H1 (cell line): Measurements from ENCODE around the gene RCL1. TPM values are rescaled to one million over a fixed set of nuclear protein-coding genes. Genes with fewer than 3 reads are reported as not detected.

ENCODE experiments used
- CTCF ChIA-PET: fragments of 300-600 bp; sonication (Branson Sonifier 250); formaldehyde crosslinking; loops from one replicate; lab custom pipeline; 2021; ENCODE audit not compliant: partially characterized antibody; lab: Charles Lee
- POLR2A ChIA-PET: fragments of 300-600 bp; sonication (Branson Sonifier 250); formaldehyde crosslinking; loops from one replicate; lab custom pipeline; 2021; ENCODE audit warnings: inconsistent platforms; ENCODE audit not compliant: partially characterized antibody; lab: Charles Lee
- DNase-seq, 2 experiments: peaks; one replicate each; pipeline versions ENCODE4 v3.0.0 to v3.0.0-alpha.2; 2010 to 2022; ENCODE audit warnings: low spot score in 2 of 2, low read depth in 1 of 2, mixed read lengths in 1 of 2
- FAIRE-seq: peaks from 2 replicates; lab custom pipeline; 2011; peaks lifted over from hg19 to GRCh38; lab: Jason Lieb, UNC
- H2AFZ ChIP-seq: 2 replicates; pipeline ENCODE4 v1.8.1; 2012; ENCODE audit warnings: low read length, inconsistent platforms
- H2AK5ac ChIP-seq: 2 replicates; pipeline ENCODE4 v1.6.1; 2013; ENCODE audit warnings: low read depth, low read length
- H2BK120ac ChIP-seq: replicated peaks from 2 replicates; pipeline ENCODE3; 2013; ENCODE audit warnings: low read depth, low read length, inconsistent platforms
- H2BK12ac ChIP-seq: 2 replicates; pipeline ENCODE4 v1.6.1; 2013; ENCODE audit warnings: low read depth, low read length
- H2BK15ac ChIP-seq: 2 replicates; pipeline ENCODE4 v1.6.1; 2013; ENCODE audit warnings: low read length
- H2BK20ac ChIP-seq: 2 replicates; pipeline ENCODE4 v1.6.1; 2013; ENCODE audit warnings: low read length
- H2BK5ac ChIP-seq: 2 replicates; pipeline ENCODE4 v1.6.1; 2013; ENCODE audit warnings: low read depth, low read length
- H3K14ac ChIP-seq: 2 replicates; pipeline ENCODE4 v1.6.1; 2013; ENCODE audit warnings: inconsistent platforms; ENCODE audit not compliant: insufficient read length
- H3K18ac ChIP-seq: 2 replicates; pipeline ENCODE4 v1.6.1; 2013; ENCODE audit warnings: low read length; ENCODE audit errors: extremely low read depth
- H3K23ac ChIP-seq: 2 replicates; pipeline ENCODE4 v1.6.1; 2013; ENCODE audit warnings: inconsistent platforms; ENCODE audit not compliant: insufficient read length
- H3K23me2 ChIP-seq: 2 replicates; pipeline ENCODE4 v1.6.1; 2013; ENCODE audit warnings: low read depth, low read length
- H3K27ac ChIP-seq: 2 replicates; pipeline ENCODE4 v1.6.1; 2011; ENCODE audit warnings: low read depth, low read length, inconsistent platforms
- H3K27me3 ChIP-seq, 4 experiments: replicated peaks in 1 of 4; 1 replicate in 1 of 4; 2 replicates in 3 of 4; pipeline versions ENCODE4 v1.6.1 to v1.8.1; 2011 to 2013; ENCODE audit warnings: low read length in 3 of 4, mild to moderate bottlenecking in 3 of 4, inconsistent platforms in 2 of 4, mixed read lengths in 2 of 4, moderate library complexity in 1 of 4; ENCODE audit not compliant: control insufficient read depth in 3 of 4, insufficient read depth in 3 of 4; ENCODE audit errors: extremely low read depth in 1 of 4
- H3K36me3 ChIP-seq, 4 experiments: 2 replicates each; pipeline versions ENCODE4 v1.6.1 to v1.8.1; 2011 to 2013; ENCODE audit warnings: mild to moderate bottlenecking in 4 of 4, low read length in 3 of 4, moderate library complexity in 2 of 4, control low read depth in 1 of 4, inconsistent platforms in 1 of 4; ENCODE audit not compliant: insufficient read depth in 4 of 4, control insufficient read depth in 2 of 4
- H3K4ac ChIP-seq: replicated peaks from 2 replicates; pipeline ENCODE3; 2013; ENCODE audit warnings: low read length, low read depth, mixed read lengths, inconsistent platforms; ENCODE audit not compliant: insufficient read length
- H3K4me1 ChIP-seq, 4 experiments: replicated peaks in 1 of 4; 1 replicate in 1 of 4; 2 replicates in 3 of 4; pipeline versions ENCODE4 v1.6.1 to v1.8.1; 2011 to 2013; ENCODE audit warnings: low read length in 3 of 4, inconsistent platforms in 2 of 4, mixed read lengths in 1 of 4; ENCODE audit not compliant: insufficient read depth in 4 of 4, control insufficient read depth in 3 of 4
- H3K4me2 ChIP-seq, 2 experiments: 2 replicates each; pipeline versions ENCODE4 v1.6.1 to v1.8.1; 2011 to 2013; ENCODE audit warnings: low read depth in 2 of 2, low read length in 2 of 2, control low read depth in 1 of 2, inconsistent platforms in 1 of 2, mild to moderate bottlenecking in 1 of 2; ENCODE audit not compliant: insufficient read depth in 1 of 2
- H3K4me3 ChIP-seq, 4 experiments: fragments of 200-600, 300-600 bp in 1 of 4; sonication (generic), shearing (Covaris generic), sonication (Bioruptor Twin) in 1 of 4; 2 replicates each; pipeline versions ENCODE4 v1.5.1 to v1.8.1; 2011 to 2016; ENCODE audit warnings: low read length in 4 of 4, low read depth in 3 of 4, control low read depth in 2 of 4, inconsistent platforms in 2 of 4, mild to moderate bottlenecking in 2 of 4, mixed read lengths in 1 of 4, moderate library complexity in 1 of 4; ENCODE audit not compliant: insufficient read depth in 2 of 4; ENCODE audit errors: extremely low read depth in 1 of 4
- H3K56ac ChIP-seq: replicated peaks from 2 replicates; pipeline ENCODE3; 2013; ENCODE audit warnings: low read depth, mild to moderate bottlenecking, mixed read lengths, low read length, inconsistent platforms; ENCODE audit not compliant: insufficient read length
- H3K79me1 ChIP-seq: 2 replicates; pipeline ENCODE4 v1.6.1; 2013; ENCODE audit warnings: low read depth, low read length, control low read depth
- H3K79me2 ChIP-seq, 2 experiments: 2 replicates each; pipeline versions ENCODE4 v1.6.1 to v1.8.1; 2012 to 2013; ENCODE audit warnings: low read length in 2 of 2, mild to moderate bottlenecking in 2 of 2, inconsistent platforms in 1 of 2; ENCODE audit not compliant: insufficient read depth in 2 of 2, control insufficient read depth in 1 of 2
- H3K9ac ChIP-seq, 4 experiments: replicated peaks in 1 of 4; 1 replicate in 1 of 4; 2 replicates in 3 of 4; pipeline versions ENCODE4 v1.6.1 to v1.8.1; 2011 to 2013; ENCODE audit warnings: low read depth in 3 of 4, low read length in 3 of 4, control low read depth in 2 of 4, mild to moderate bottlenecking in 2 of 4, moderate library complexity in 2 of 4, inconsistent platforms in 1 of 4; ENCODE audit errors: extremely low read depth in 1 of 4
- H3K9me3 ChIP-seq, 2 experiments: 2 replicates each; pipeline versions ENCODE4 v1.6.1 to v1.8.1; 2012 to 2013; ENCODE audit warnings: mild to moderate bottlenecking in 2 of 2, moderate library complexity in 2 of 2, control low read depth in 1 of 2, inconsistent platforms in 1 of 2, low read depth in 1 of 2, low read length in 1 of 2, mixed read lengths in 1 of 2; ENCODE audit not compliant: insufficient read depth in 2 of 2
- H4K20me1 ChIP-seq, 2 experiments: replicated peaks in 1 of 2; 2 replicates each; pipeline versions ENCODE3 to v1.8.1; 2011 to 2013; ENCODE audit warnings: inconsistent platforms in 2 of 2, low read length in 2 of 2, mild to moderate bottlenecking in 1 of 2; ENCODE audit not compliant: insufficient read depth in 2 of 2, control insufficient read depth in 1 of 2
- H4K5ac ChIP-seq: 2 replicates; pipeline ENCODE4 v1.6.1; 2013; ENCODE audit warnings: low read length, low read depth, mixed read lengths, inconsistent platforms; ENCODE audit not compliant: insufficient read length
- H4K8ac ChIP-seq: 2 replicates; pipeline ENCODE4 v1.8.0; 2013; ENCODE audit warnings: mild to moderate bottlenecking, moderate library complexity, low read length, inconsistent platforms; ENCODE audit not compliant: insufficient read depth; ENCODE audit errors: extremely low read depth
- H4K91ac ChIP-seq: replicated peaks from 2 replicates; pipeline ENCODE3; 2013; ENCODE audit warnings: low read length, mixed read lengths, inconsistent platforms; ENCODE audit not compliant: insufficient read length
- CBX8 ChIP-seq: fragments of 300-800, 300-1000 bp; sonication (generic); IDR thresholded peaks from 2 replicates; pipeline ENCODE4 v1.7.1; 2016; ENCODE audit warnings: low read depth, low read length, borderline replicate concordance
- CEBPB ChIP-seq: IDR thresholded peaks from 2 replicates; pipeline ENCODE4 v1.6.1; 2012; ENCODE audit warnings: low read depth, low read length
- CHD2 ChIP-seq: IDR thresholded peaks from 2 replicates; pipeline ENCODE4 v1.6.1; 2012; ENCODE audit warnings: low read length, improper control_type of control experiment
- EP300 ChIP-seq, 2 experiments: IDR thresholded peaks; 1 replicate in 1 of 2; 2 replicates in 1 of 2; pipeline ENCODE4 v1.6.1; 2011 to 2012; ENCODE audit warnings: low read depth in 2 of 2, low read length in 2 of 2, mild to moderate bottlenecking in 2 of 2, borderline replicate concordance in 1 of 2, inconsistent platforms in 1 of 2, moderate library complexity in 1 of 2
- GABPA ChIP-seq: IDR thresholded peaks from 2 replicates; pipeline ENCODE4 v1.6.1; 2011; ENCODE audit warnings: mild to moderate bottlenecking, low read length, moderate library complexity, borderline replicate concordance; ENCODE audit not compliant: insufficient read depth
- HDAC2 ChIP-seq, 2 experiments: fragments of 300-600 bp in 1 of 2; sonication (generic) in 1 of 2; IDR thresholded peaks; 2 replicates each; pipeline ENCODE4 v1.6.1; 2011 to 2012; ENCODE audit warnings: low read depth in 2 of 2, low read length in 2 of 2, mild to moderate bottlenecking in 2 of 2, moderate library complexity in 2 of 2, borderline replicate concordance in 1 of 2, inconsistent platforms in 1 of 2
- HDAC6 ChIP-seq: IDR thresholded peaks from one replicate; pipeline ENCODE4 v1.7.1; 2012; ENCODE audit warnings: low read depth, mild to moderate bottlenecking, inconsistent platforms, low read length, moderate library complexity
- KDM4A ChIP-seq: IDR thresholded peaks from one replicate; pipeline ENCODE4 v1.7.1; 2012; ENCODE audit warnings: low read depth, mild to moderate bottlenecking, moderate library complexity, low read length, inconsistent platforms; ENCODE audit not compliant: severe bottlenecking
- POU5F1 ChIP-seq: IDR thresholded peaks from 2 replicates; pipeline ENCODE4 v1.6.1; 2011; ENCODE audit warnings: low read depth, mild to moderate bottlenecking, low read length, moderate library complexity
- SUZ12 ChIP-seq: fragments of 200-600 bp; sonication (generic); IDR thresholded peaks from 2 replicates; pipeline ENCODE4 v1.6.1; 2012; ENCODE audit warnings: mild to moderate bottlenecking, inconsistent platforms, low read length, moderate library complexity, mixed read lengths
- WGBS, 2 experiments: shearing (Covaris generic) in 1 of 2; methylation state at CpG; one replicate each; pipeline versions ENCODE4 v1.1.6 to v1.1.7; 2013 to 2015; ENCODE audit warnings: low lambda C conversion rate in 2 of 2, mixed read lengths in 2 of 2, inconsistent platforms in 1 of 2, low coverage in 1 of 2, missing lambda C conversion rate in 1 of 2; ENCODE audit not compliant: insufficient replicate concordance in 2 of 2, insufficient coverage in 1 of 2, insufficient read length in 1 of 2; ENCODE audit errors: extremely low coverage in 1 of 2, missing lambda C conversion rate in 1 of 2; 5-methylcytosine and 5-hydroxymethylcytosine counted together
- polyA plus RNA-seq, 7 experiments: library from polyadenylated mRNA; depleted of rRNA in 3 of 7; stranded (reverse) in 5 of 7; unstranded in 2 of 7; fragments of >200 nt in 5 of 7; fragments of 200-250 nt in 2 of 7; gene quantifications; 1 replicate in 5 of 7; 2 replicates in 1 of 7; 4 replicates in 1 of 7; pipeline versions ENCODE4 v1.2.1 to v1.2.3, GENCODE V29; 2011 to 2013; ENCODE audit warnings: missing spikeins in 2 of 7, mixed read lengths in 2 of 7
- total RNA-seq: library from RNA; stranded (reverse); fragmentation: NEBNext Ultra II Directional; extraction: Animal tissue kit (Norgen Biotek cat#: 25700); gene quantifications from 2 replicates; pipeline ENCODE4 v1.2.1, GENCODE V29; 2021

Gene RCL1
- total and polyA plus RNA-seq, 2 of the 8 experiments (the other 6 are each of a cell fraction or from before 2014, with no cell fraction given) = 21.0 to 29.5 TPM

GRCh38 chr9:4787876-4788275, 4.9 kb upstream of the RCL1 start:
- no peak overlapping the region for H2BK15ac ChIP-seq
- H3K4me1 ChIP-seq = peaks cover 0 to 3% (median under 1%) of the 10 kb centered on the region in 4 experiments; a peak in 1 of 7 replicates
- no peaks in the 10 kb centered on the region for H3K79me2 ChIP-seq
- FAIRE-seq = no peak
- no peaks in the 10 kb centered on the region for H3K79me1 ChIP-seq
- H2BK20ac ChIP-seq = no peak overlapping the region
- TF ChIP-seq CBX8 (no peak), KDM4A (no peak), SUZ12 (no peak), EP300 (IDR thresholded peaks at IDR 0.05; ENCODE audit: borderline replicate concordance in 1 of 2, low read depth in 2 of 2, low read length in 2 of 2) (no peak), CEBPB (no peak), POU5F1 (no peak), CHD2 (no peak), GABPA (no peak), HDAC6 (no peak), HDAC2 (IDR thresholded peaks at IDR 0.05; ENCODE audit: borderline replicate concordance in 1 of 2, low read depth in 2 of 2, low read length in 2 of 2) (no peak)
- TF ChIP-seq, all 59 proteins: peak for 0
- H3K4me2 ChIP-seq = no peak overlapping the region
- H3K4me3 ChIP-seq = no peak overlapping the region
- H2AFZ ChIP-seq = no peak overlapping the region
- H3K4ac ChIP-seq = no peak overlapping the region
- WGBS, 2 experiments = 92% methylated on average over 1 of the region's 1 CpG; no CpG with 5 or more reads in 1 of the 2 experiments
- no peak overlapping the region for H2AK5ac ChIP-seq
- H3K9me3 ChIP-seq = no peaks in the 10 kb centered on the region
- no peaks in the 10 kb centered on the region for H4K20me1 ChIP-seq
- no peak overlapping the region for H3K23ac ChIP-seq
- H3K27me3 ChIP-seq = no peaks in the 10 kb centered on the region; a peak in 2 of 7 replicates
- no peak overlapping the region for H3K56ac ChIP-seq
- H4K8ac ChIP-seq = no peak overlapping the region
- H3K18ac ChIP-seq = no peak overlapping the region
- H2BK12ac ChIP-seq = no peak overlapping the region
- no peak overlapping the region for H4K5ac ChIP-seq
- POLR2A ChIA-PET = interaction anchor here (0.7 to 0.9 kb wide), 2 partner anchors 10 to 72 kb away, joined by 3 to 4 read pairs; no protein-coding TSS in a partner anchor
- DNase-seq = no peak
- H3K14ac ChIP-seq = no peak overlapping the region
- H3K23me2 ChIP-seq = peaks cover 4% of the 10 kb centered on the region
- no peak overlapping the region for H3K9ac ChIP-seq
- CTCF ChIA-PET = interaction anchor here (0.6 to 2.1 kb wide), 4 partner anchors 13 to 29 kb away, joined by 3 to 9 read pairs (median 4); no protein-coding TSS in a partner anchor
- H3K27ac ChIP-seq = no peak overlapping the region
- H4K91ac ChIP-seq = no peak overlapping the region
- no peak overlapping the region for H2BK120ac ChIP-seq
- no peaks in the 10 kb centered on the region for H3K36me3 ChIP-seq
- no peak overlapping the region for H2BK5ac ChIP-seq
